Spinal cord (tissue), 10 donors: ENCODE results near the gene TRIM28. TPM values are rescaled to one million over a fixed set of nuclear protein-coding genes. Genes with fewer than 3 reads are reported as not detected.
A peak's percentile ranks its signal among the peaks of the same experiment; 100 is the strongest.
"Not testable (repeated sequence)": the region's sequence is repeated elsewhere in the genome, so short reads cannot be mapped to it uniquely, and the experiment has no call there.

Experiments used
- DNase-seq, 6 donors: peaks; one replicate each; pipeline versions ENCODE4 v3.0.0 to v3.0.0-alpha.2; 2013 to 2015; ENCODE audit warnings: low spot score in 6 of 6, low read depth in 4 of 6
- H3K27ac ChIP-seq: one replicate; pipeline ENCODE4 v1.5.1; 2013; ENCODE audit warnings: low read depth, low read length, control low read depth
- H3K27me3 ChIP-seq: one replicate; pipeline ENCODE4 v1.6.1; 2013; ENCODE audit warnings: low read length; ENCODE audit not compliant: control insufficient read depth, insufficient read depth
- H3K36me3 ChIP-seq: one replicate; pipeline ENCODE4 v1.6.1; 2013; ENCODE audit warnings: low read length; ENCODE audit not compliant: control insufficient read depth, insufficient read depth
- H3K4me1 ChIP-seq: one replicate; pipeline ENCODE4 v1.6.1; 2013; ENCODE audit warnings: low read length; ENCODE audit not compliant: control insufficient read depth, insufficient read depth
- H3K4me3 ChIP-seq: one replicate; pipeline ENCODE4 v1.5.1; 2013; ENCODE audit warnings: low read depth, low read length, control low read depth
- H3K9me3 ChIP-seq: one replicate; pipeline ENCODE4 v1.6.1; 2013; ENCODE audit warnings: low read length; ENCODE audit not compliant: control insufficient read depth, insufficient read depth
- WGBS: methylation state at CpG from one replicate; pipeline ENCODE4 v1.1.5; 2013; ENCODE audit warnings: missing lambda C conversion rate; ENCODE audit not compliant: insufficient coverage; 5-methylcytosine and 5-hydroxymethylcytosine counted together
- polyA plus RNA-seq, 2 donors: library from polyadenylated mRNA; unstranded; fragments of 120-200 nt; gene quantifications; one replicate each; pipeline ENCODE4 v1.2.1, GENCODE V29; 2013; ENCODE audit not compliant: insufficient read length in 2 of 2
- total RNA-seq, 2 donors: library from RNA; depleted of rRNA in 1 of 2; stranded (reverse); fragments of 120-200 nt in 1 of 2; fragments of >200 nt in 1 of 2; gene quantifications; one replicate each; pipeline versions ENCODE4 v1.2.3 to v1.2.4, GENCODE V29; 2013 to 2014
- donor health status: healthy.

Gene TRIM28
- total and polyA plus RNA-seq, 4 donors = 203 to 522 (median 387) TPM

GRCh38 chr19:58577581-58577980 lies 33.7 kb downstream of the TRIM28 start:
- not testable (repeated sequence) for DNase-seq, H3K27ac ChIP-seq, H3K9me3 ChIP-seq, H3K4me3 ChIP-seq, H3K27me3 ChIP-seq
- Histone ChIP-seq H3K4me1 (peaks cover 48% of the 10 kb centered on the region), H3K36me3 (peaks cover 25% of the 10 kb centered on the region)
- WGBS = no CpG with 5 or more reads among the region's 2 CpGs

GRCh38 chr19:58578012-58578925 lies 34.4 kb downstream of the TRIM28 start:
- no peaks in the 10 kb centered on the region for H3K27me3 ChIP-seq
- no peak overlapping the region for H3K27ac ChIP-seq
- no peak for DNase-seq
- H3K4me3 ChIP-seq = no peak overlapping the region
- WGBS = 93% methylated on average over 2 of the region's 11 CpGs
- H3K4me1 ChIP-seq = peaks cover 44% of the 10 kb centered on the region
- H3K9me3 ChIP-seq = no peaks in the 10 kb centered on the region
- H3K36me3 ChIP-seq = peaks cover 32% of the 10 kb centered on the region

GRCh38 chr19:58579473-58580142 lies 35.7 kb downstream of the TRIM28 start:
- peaks cover 35% of the 10 kb centered on the region for H3K4me1 ChIP-seq
- DNase-seq = no peak
- no peak overlapping the region for H3K27ac ChIP-seq
- 96% methylated on average over 6 of the region's 8 CpGs for WGBS
- peaks cover 40% of the 10 kb centered on the region for H3K36me3 ChIP-seq
- no peaks in the 10 kb centered on the region for H3K27me3 ChIP-seq
- H3K9me3 ChIP-seq = no peaks in the 10 kb centered on the region
- no peak overlapping the region for H3K4me3 ChIP-seq

GRCh38 chr19:58581227-58582141 lies 37.6 kb downstream of the TRIM28 start:
- peak in 2 of 6 donors; percentile 81 to 86 for DNase-seq
- WGBS = 71% methylated on average over 62 of the region's 62 CpGs
- Histone ChIP-seq H3K27ac (no peak overlapping the region), H3K27me3 (no peaks in the 10 kb centered on the region), H3K4me1 (peaks cover 23% of the 10 kb centered on the region), H3K4me3 (no peak overlapping the region), H3K9me3 (no peaks in the 10 kb centered on the region), H3K36me3 (peaks cover 48% of the 10 kb centered on the region)

- H3K36me3 ChIP-seq = peaks cover 43% of the 10 kb centered on the region
- no peaks in the 10 kb centered on the region for H3K9me3 ChIP-seq
- H3K27ac ChIP-seq = no peak overlapping the region
- H3K27me3 ChIP-seq = no peaks in the 10 kb centered on the region
- H3K4me3 ChIP-seq = no peak overlapping the region
- peaks cover 9% of the 10 kb centered on the region for H3K4me1 ChIP-seq
- 96% methylated on average over 6 of the region's 6 CpGs for WGBS
- DNase-seq = no peak
These were observed 39.1 kb downstream of the TRIM28 start for GRCh38 chr19:58582985-58583384.

- 87% methylated on average over 3 of the region's 9 CpGs for WGBS
- DNase-seq = no peak
These were observed 40.9 kb downstream of the TRIM28 start for GRCh38 chr19:58584498-58585441.

GRCh38 chr19:58585442-58586132 lies 41.7 kb downstream of the TRIM28 start:
- Histone ChIP-seq H3K4me3 (no peak overlapping the region), H3K27ac (no peak overlapping the region), H3K36me3 (peaks cover 38% of the 10 kb centered on the region), H3K9me3 (no peaks in the 10 kb centered on the region), H3K27me3 (no peaks in the 10 kb centered on the region), H3K4me1 (peaks cover 6% of the 10 kb centered on the region)
- 63% methylated on average over 3 of the region's 6 CpGs for WGBS
- DNase-seq = no peak

More at GRCh38 chr19:58584498-58585441, 40.9 kb downstream of the TRIM28 start:
- Histone ChIP-seq H3K27ac (no peak overlapping the region), H3K4me3 (no peak overlapping the region), H3K4me1 (peaks cover 6% of the 10 kb centered on the region), H3K27me3 (no peaks in the 10 kb centered on the region), H3K9me3 (no peaks in the 10 kb centered on the region), H3K36me3 (peaks cover 38% of the 10 kb centered on the region)

GRCh38 chr19:58586133-58586765 lies 42.4 kb downstream of the TRIM28 start:
- WGBS = 92% methylated on average over 4 of the region's 4 CpGs
- no peaks in the 10 kb centered on the region for H3K27me3 ChIP-seq
- peaks cover 36% of the 10 kb centered on the region for H3K36me3 ChIP-seq
- no peaks in the 10 kb centered on the region for H3K9me3 ChIP-seq
- no peak overlapping the region for H3K4me3 ChIP-seq
- no peak for DNase-seq
- H3K27ac ChIP-seq = no peak overlapping the region
- peaks cover 3% of the 10 kb centered on the region for H3K4me1 ChIP-seq
